Right atrium auricular region (tissue), 2 donors: ENCODE measurements around the gene STAB2. TPM values are rescaled to one million over a fixed set of nuclear protein-coding genes. Genes with fewer than 3 reads are reported as not detected.

Experiments used
- DNase-seq: peaks from one replicate; pipeline ENCODE4 v3.0.0-alpha.2; 2019; ENCODE audit warnings: low spot score
- H3K27ac ChIP-seq, 2 donors: fragments of 200-600 bp; sonication (generic); 1 replicate in 1 of 2; 2 replicates in 1 of 2; pipeline ENCODE4 v1.5.1; 2016 to 2019
- H3K27me3 ChIP-seq, 2 donors: fragments of 200-600 bp; sonication (generic); one replicate each; pipeline versions ENCODE4 v1.5.1 to v1.6.0; 2017 to 2019
- H3K36me3 ChIP-seq: fragments of 200-600 bp; sonication (generic); one replicate; pipeline ENCODE4 v1.5.1; 2016
- H3K4me1 ChIP-seq, 2 donors: fragments of 200-600 bp; sonication (generic); one replicate each; pipeline versions ENCODE4 v1.5.1 to v1.6.0; 2017 to 2019
- H3K4me3 ChIP-seq, 2 donors: fragments of 200-600 bp; sonication (generic); 1 replicate in 1 of 2; 2 replicates in 1 of 2; pipeline ENCODE4 v1.5.1; 2017 to 2019; ENCODE audit warnings: mild to moderate bottlenecking in 1 of 2, moderate library complexity in 1 of 2
- H3K9me3 ChIP-seq, 2 donors: fragments of 200-600 bp; sonication (generic); one replicate each; pipeline ENCODE4 v1.5.1; 2019
- total RNA-seq, 2 donors: library from RNA; depleted of rRNA; stranded (reverse); fragments of >200 nt; gene quantifications; one replicate each; pipeline ENCODE4 v1.1.0, GENCODE V29; 2016
- TF ChIP-seq, protein P1 (sequence below), 2 donors: fragments of 200-600 bp; sonication (generic); IDR thresholded peaks; one replicate each; pipeline ENCODE4 v1.5.1; 2019; ENCODE audit warnings: antibody characterized with exemption in 2 of 2

Gene STAB2
- total RNA-seq, 2 donors from 2014 or later, result 0.11 TPM; not detected in 1

GRCh38 chr12:103697971-103698751 lies 111.1 kb downstream of the STAB2 start:
- TF ChIP-seq, protein P1, sequence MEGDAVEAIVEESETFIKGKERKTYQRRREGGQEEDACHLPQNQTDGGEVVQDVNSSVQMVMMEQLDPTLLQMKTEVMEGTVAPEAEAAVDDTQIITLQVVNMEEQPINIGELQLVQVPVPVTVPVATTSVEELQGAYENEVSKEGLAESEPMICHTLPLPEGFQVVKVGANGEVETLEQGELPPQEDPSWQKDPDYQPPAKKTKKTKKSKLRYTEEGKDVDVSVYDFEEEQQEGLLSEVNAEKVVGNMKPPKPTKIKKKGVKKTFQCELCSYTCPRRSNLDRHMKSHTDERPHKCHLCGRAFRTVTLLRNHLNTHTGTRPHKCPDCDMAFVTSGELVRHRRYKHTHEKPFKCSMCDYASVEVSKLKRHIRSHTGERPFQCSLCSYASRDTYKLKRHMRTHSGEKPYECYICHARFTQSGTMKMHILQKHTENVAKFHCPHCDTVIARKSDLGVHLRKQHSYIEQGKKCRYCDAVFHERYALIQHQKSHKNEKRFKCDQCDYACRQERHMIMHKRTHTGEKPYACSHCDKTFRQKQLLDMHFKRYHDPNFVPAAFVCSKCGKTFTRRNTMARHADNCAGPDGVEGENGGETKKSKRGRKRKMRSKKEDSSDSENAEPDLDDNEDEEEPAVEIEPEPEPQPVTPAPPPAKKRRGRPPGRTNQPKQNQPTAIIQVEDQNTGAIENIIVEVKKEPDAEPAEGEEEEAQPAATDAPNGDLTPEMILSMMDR (IDR thresholded peaks at IDR 0.05), result no peak
- no peaks in the 10 kb centered on the region for H3K27me3 ChIP-seq

DNA sequence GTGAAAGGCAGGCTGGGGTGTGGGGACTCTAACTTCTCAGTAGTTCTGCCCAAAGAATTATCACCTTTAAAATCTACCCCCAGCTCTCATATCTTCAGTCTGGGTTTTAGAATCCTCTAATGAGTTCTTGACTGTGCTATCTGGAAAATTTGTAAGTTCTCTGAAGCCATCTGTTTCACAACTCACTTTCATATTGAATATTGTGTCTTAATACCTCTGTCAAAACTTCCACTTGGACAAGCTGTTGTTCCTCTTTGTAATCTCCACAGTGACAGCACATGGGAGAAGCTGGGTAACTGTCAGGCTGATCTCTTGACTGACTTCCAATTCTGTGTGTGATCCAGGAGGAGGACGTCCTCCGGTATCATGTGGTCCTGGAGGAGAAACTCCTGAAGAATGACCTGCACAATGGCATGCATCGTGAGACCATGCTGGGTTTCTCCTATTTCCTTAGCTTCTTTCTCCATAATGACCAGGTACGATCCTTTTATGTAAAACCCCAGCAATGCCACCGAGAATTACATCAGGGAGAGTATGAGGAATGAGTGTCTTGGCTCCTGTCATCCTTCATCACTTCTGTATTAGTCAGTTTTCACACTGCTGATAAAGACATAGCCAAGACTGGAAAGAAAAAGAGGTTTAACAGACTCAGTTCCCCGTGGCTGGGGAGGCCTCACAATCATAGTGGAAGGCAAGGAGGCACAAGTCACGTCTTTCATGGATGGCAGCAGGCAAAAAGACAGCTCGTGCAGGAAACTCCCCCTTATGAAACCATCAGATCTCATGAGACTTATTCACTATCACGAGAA lies 111.9 kb downstream of the STAB2 start:
- Histone ChIP-seq H3K4me1 (peaks cover 0 to 14% of the 10 kb centered on the region in 2 donors), H3K27ac (no peak overlapping the region), H3K9me3 (no peaks in the 10 kb centered on the region), H3K27me3 (no peaks in the 10 kb centered on the region), H3K36me3 (no peaks in the 10 kb centered on the region), H3K4me3 (no peak overlapping the region)
- TF ChIP-seq, protein P1 (IDR thresholded peaks at IDR 0.05), result no peak
- DNase-seq, result no peak

More at GRCh38 chr12:103697971-103698751, 111.1 kb downstream of the STAB2 start:
- DNase-seq, result no peak
- H3K9me3 ChIP-seq, result no peaks in the 10 kb centered on the region
- peaks cover 0 to 14% of the 10 kb centered on the region in 2 donors for H3K4me1 ChIP-seq
- H3K4me3 ChIP-seq, result no peak overlapping the region
- H3K36me3 ChIP-seq, result no peaks in the 10 kb centered on the region
- H3K27ac ChIP-seq, result no peak overlapping the region

GRCh38 chr12:103705098-103705497 lies 118.0 kb downstream of the STAB2 start:
- no peak overlapping the region for H3K27ac ChIP-seq
- H3K27me3 ChIP-seq, result no peaks in the 10 kb centered on the region
- no peaks in the 10 kb centered on the region for H3K36me3 ChIP-seq
- TF ChIP-seq, protein P1 (IDR thresholded peaks at IDR 0.05), result no peak
- no peak for DNase-seq
- no peaks in the 10 kb centered on the region for H3K9me3 ChIP-seq
- H3K4me3 ChIP-seq, result no peak overlapping the region
- no peaks in the 10 kb centered on the region for H3K4me1 ChIP-seq

GRCh38 chr12:103705927-103706326 lies 118.9 kb downstream of the STAB2 start:
- DNase-seq, result no peak
- Histone ChIP-seq H3K9me3 (no peaks in the 10 kb centered on the region), H3K36me3 (no peaks in the 10 kb centered on the region), H3K4me1 (no peaks in the 10 kb centered on the region), H3K4me3 (no peak overlapping the region), H3K27me3 (no peaks in the 10 kb centered on the region), H3K27ac (no peak overlapping the region)
- TF ChIP-seq, protein P1 (IDR thresholded peaks at IDR 0.05), result no peak

- H3K36me3 ChIP-seq, result no peaks in the 10 kb centered on the region
- H3K27me3 ChIP-seq, result no peaks in the 10 kb centered on the region
- TF ChIP-seq, protein P1 (IDR thresholded peaks at IDR 0.05), result no peak
- peaks cover 0 to 5% of the 10 kb centered on the region in 2 donors for H3K4me1 ChIP-seq
- no peak overlapping the region for H3K27ac ChIP-seq
- no peak overlapping the region for H3K4me3 ChIP-seq
- no peak for DNase-seq
- H3K9me3 ChIP-seq, result no peaks in the 10 kb centered on the region
Observed at GRCh38 chr12:103707446-103707845, 120.4 kb downstream of the STAB2 start.
